Dendritic cell treated with granulocyte-macrophage colony-stimulating factor and Interleukin-4, amounts not matched to agents 40 ng/mL and 50 ng/mL, for 4 days (primary cell): ENCODE results near the gene METRNL.

Experiments used
- H3K27ac Mint-ChIP-seq: one replicate; pipeline ENCODE4 v1.8.0; 2022; ENCODE audit warnings: mild to moderate bottlenecking, mixed read lengths
- H3K27me3 Mint-ChIP-seq: one replicate; pipeline ENCODE4 v1.8.0; 2022; ENCODE audit warnings: mild to moderate bottlenecking, mixed read lengths
- H3K36me3 Mint-ChIP-seq: one replicate; pipeline ENCODE4 v1.8.0; 2022; ENCODE audit warnings: low read depth, mixed read lengths
- H3K4me1 Mint-ChIP-seq: one replicate; pipeline ENCODE4 v1.8.0; 2022; ENCODE audit warnings: low read depth, mixed read lengths
- H3K4me3 Mint-ChIP-seq: one replicate; pipeline ENCODE4 v1.8.0; 2022; ENCODE audit warnings: mild to moderate bottlenecking, moderate library complexity, mixed read lengths
- H3K9me3 Mint-ChIP-seq: one replicate; pipeline ENCODE4 v1.8.0; 2022; ENCODE audit warnings: mixed read lengths
- intact Hi-C: fragments of 100-400 bp; cut with micrococcal nuclease; formaldehyde crosslinking; loops from one replicate; pipeline ENCODE4 v1.15.0; 2022

The METRNL gene

GRCh38 chr17:83101805-83102480, 22.5 kb downstream of the METRNL start:
- peak overlapping the region; percentile 93 for H3K27ac Mint-ChIP-seq
- H3K9me3 Mint-ChIP-seq: no peaks in the 10 kb centered on the region
- peaks cover 11% of the 10 kb centered on the region for H3K36me3 Mint-ChIP-seq
- peaks cover 73% of the 10 kb centered on the region for H3K4me1 Mint-ChIP-seq
- intact Hi-C loops: loop anchor here (2.0 kb wide), 1 partner anchor 51 kb away; no protein-coding TSS in a partner anchor
- peaks cover 21% of the 10 kb centered on the region for H3K27me3 Mint-ChIP-seq
- no peak overlapping the region for H3K4me3 Mint-ChIP-seq

- Mint-ChIP-seq H3K27me3 (peaks cover 34% of the 10 kb centered on the region), H3K36me3 (no peaks in the 10 kb centered on the region), H3K9me3 (no peaks in the 10 kb centered on the region), H3K4me1 (peaks cover 75% of the 10 kb centered on the region), H3K27ac (peak overlapping the region; percentile 58), H3K4me3 (peak overlapping the region; percentile 30)
- intact Hi-C loops: no loop called here
These were observed 24.0 kb downstream of the METRNL start for GRCh38 chr17:83103200-83103942.

GRCh38 chr17:83103943-83104311, 24.5 kb downstream of the METRNL start:
- Mint-ChIP-seq H3K4me1 (peaks cover 71% of the 10 kb centered on the region), H3K4me3 (no peak overlapping the region)
- intact Hi-C loops: no loop called here

GRCh38 chr17:83104577-83105505, 25.4 kb downstream of the METRNL start:
- H3K27ac Mint-ChIP-seq: peak overlapping the region; percentile 58
- no peaks in the 10 kb centered on the region for H3K36me3 Mint-ChIP-seq
- intact Hi-C loops: no loop called here
- H3K4me3 Mint-ChIP-seq: no peak overlapping the region
- peaks cover 66% of the 10 kb centered on the region for H3K4me1 Mint-ChIP-seq
- H3K27me3 Mint-ChIP-seq: peaks cover 49% of the 10 kb centered on the region
- H3K9me3 Mint-ChIP-seq: no peaks in the 10 kb centered on the region

More at GRCh38 chr17:83103943-83104311, 24.5 kb downstream of the METRNL start:
- peaks cover 40% of the 10 kb centered on the region for H3K27me3 Mint-ChIP-seq
- H3K27ac Mint-ChIP-seq: peak overlapping the region; percentile 58
- H3K36me3 Mint-ChIP-seq: no peaks in the 10 kb centered on the region
- H3K9me3 Mint-ChIP-seq: no peaks in the 10 kb centered on the region

- Mint-ChIP-seq H3K27me3 (peaks cover 52% of the 10 kb centered on the region), H3K9me3 (no peaks in the 10 kb centered on the region), H3K4me3 (no peak overlapping the region), H3K4me1 (peaks cover 65% of the 10 kb centered on the region), H3K36me3 (no peaks in the 10 kb centered on the region), H3K27ac (peak overlapping the region; percentile 58)
- intact Hi-C loops: no loop called here
These were observed 26.1 kb downstream of the METRNL start for GRCh38 chr17:83105512-83105911.

GRCh38 chr17:83106056-83106588, 26.7 kb downstream of the METRNL start:
- Mint-ChIP-seq H3K27ac (peak overlapping the region; percentile 37), H3K27me3 (peaks cover 58% of the 10 kb centered on the region), H3K4me3 (no peak overlapping the region), H3K9me3 (no peaks in the 10 kb centered on the region), H3K4me1 (peaks cover 65% of the 10 kb centered on the region), H3K36me3 (no peaks in the 10 kb centered on the region)
- intact Hi-C loops: no loop called here

- H3K27ac Mint-ChIP-seq: peak overlapping the region; percentile 37
- no peaks in the 10 kb centered on the region for H3K9me3 Mint-ChIP-seq
- H3K27me3 Mint-ChIP-seq: peaks cover 67% of the 10 kb centered on the region
- peaks cover 58% of the 10 kb centered on the region for H3K4me1 Mint-ChIP-seq
- intact Hi-C loops: no loop called here
- no peak overlapping the region for H3K4me3 Mint-ChIP-seq
- H3K36me3 Mint-ChIP-seq: no peaks in the 10 kb centered on the region
These were observed 27.7 kb downstream of the METRNL start for GRCh38 chr17:83106913-83107655.

- Mint-ChIP-seq H3K27me3 (peaks cover 68% of the 10 kb centered on the region), H3K36me3 (no peaks in the 10 kb centered on the region), H3K9me3 (no peaks in the 10 kb centered on the region), H3K4me3 (no peak overlapping the region), H3K27ac (peak overlapping the region; percentile 37), H3K4me1 (peaks cover 58% of the 10 kb centered on the region)
- intact Hi-C loops: no loop called here
These were observed 28.2 kb downstream of the METRNL start for GRCh38 chr17:83107656-83108048.

- H3K9me3 Mint-ChIP-seq: no peaks in the 10 kb centered on the region
- H3K36me3 Mint-ChIP-seq: no peaks in the 10 kb centered on the region
- no peak overlapping the region for H3K4me3 Mint-ChIP-seq
- intact Hi-C loops: no loop called here
- H3K27me3 Mint-ChIP-seq: peaks cover 68% of the 10 kb centered on the region
- H3K4me1 Mint-ChIP-seq: peaks cover 63% of the 10 kb centered on the region
- H3K27ac Mint-ChIP-seq: no peak overlapping the region
These were observed 29.3 kb downstream of the METRNL start for GRCh38 chr17:83108709-83109108.

- H3K36me3 Mint-ChIP-seq: no peaks in the 10 kb centered on the region
- peaks cover 56% of the 10 kb centered on the region for H3K4me1 Mint-ChIP-seq
- no peak overlapping the region for H3K4me3 Mint-ChIP-seq
- peaks cover 64% of the 10 kb centered on the region for H3K27me3 Mint-ChIP-seq
- intact Hi-C loops: no loop called here
- no peaks in the 10 kb centered on the region for H3K9me3 Mint-ChIP-seq
- no peak overlapping the region for H3K27ac Mint-ChIP-seq
These were observed 30.0 kb downstream of the METRNL start for GRCh38 chr17:83109386-83109785.

GRCh38 chr17:83109793-83110645, 30.6 kb downstream of the METRNL start:
- H3K27ac Mint-ChIP-seq: peak overlapping the region; percentile 38
- H3K4me1 Mint-ChIP-seq: peaks cover 51% of the 10 kb centered on the region
- intact Hi-C loops: no loop called here
- no peaks in the 10 kb centered on the region for H3K9me3 Mint-ChIP-seq
- no peak overlapping the region for H3K4me3 Mint-ChIP-seq
- H3K36me3 Mint-ChIP-seq: no peaks in the 10 kb centered on the region
- H3K27me3 Mint-ChIP-seq: peaks cover 62% of the 10 kb centered on the region

- Mint-ChIP-seq H3K27ac (peak overlapping the region; percentile 38), H3K36me3 (no peaks in the 10 kb centered on the region), H3K4me3 (no peak overlapping the region), H3K9me3 (no peaks in the 10 kb centered on the region), H3K4me1 (peaks cover 54% of the 10 kb centered on the region), H3K27me3 (peaks cover 64% of the 10 kb centered on the region)
- intact Hi-C loops: no loop called here
These were observed 31.3 kb downstream of the METRNL start for GRCh38 chr17:83110735-83111134.
